ENCODE data around the gene PIWIL1.

The PIWIL1 gene

DNA sequence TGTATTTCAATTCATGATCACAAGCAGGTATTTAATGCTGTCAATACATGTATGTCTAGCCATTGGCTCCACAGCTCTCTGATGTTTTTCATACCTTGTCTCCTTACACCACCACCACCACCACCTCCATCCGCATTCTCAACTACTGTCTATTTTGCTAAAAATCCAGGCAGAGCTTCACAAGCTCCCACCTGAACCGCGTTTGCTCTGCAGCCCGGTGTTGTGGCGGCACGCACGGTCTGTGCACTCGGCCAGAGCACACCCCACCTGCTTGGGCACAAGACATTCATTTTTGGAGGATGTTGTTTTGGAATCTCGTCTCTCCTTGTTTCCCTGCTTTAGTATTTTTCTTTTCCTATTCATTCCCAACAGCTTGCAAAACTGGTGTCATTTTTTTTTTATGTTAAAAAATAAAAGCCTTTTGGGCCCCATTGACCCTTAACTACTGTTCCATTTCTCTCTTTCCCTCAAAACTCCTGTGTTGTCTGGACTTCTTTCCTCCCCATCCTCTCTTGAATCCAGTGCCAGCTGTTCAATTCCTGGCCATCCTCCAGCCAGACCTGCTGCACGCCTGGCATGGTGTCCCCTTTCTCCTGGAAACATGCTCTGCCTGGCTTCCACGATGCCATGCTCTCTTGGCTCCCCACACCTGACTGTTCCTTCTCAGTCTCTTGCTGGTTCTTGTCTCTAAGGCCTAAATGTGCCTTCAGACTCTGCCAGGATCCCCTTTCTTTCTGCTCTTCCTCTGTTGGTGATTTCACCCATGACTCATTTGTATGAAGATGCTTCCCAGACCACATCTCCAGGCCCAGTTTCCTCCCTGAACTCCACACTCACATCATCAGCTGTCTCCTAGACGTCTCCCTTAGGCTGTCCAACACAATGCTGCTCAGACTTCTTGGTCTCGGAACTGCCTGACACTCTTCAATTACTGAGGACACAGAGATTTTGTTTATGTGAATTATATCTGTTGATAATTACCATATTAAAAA is 37.9 kb downstream of the PIWIL1 start:
- FAIRE-seq, result no peak

DNA sequence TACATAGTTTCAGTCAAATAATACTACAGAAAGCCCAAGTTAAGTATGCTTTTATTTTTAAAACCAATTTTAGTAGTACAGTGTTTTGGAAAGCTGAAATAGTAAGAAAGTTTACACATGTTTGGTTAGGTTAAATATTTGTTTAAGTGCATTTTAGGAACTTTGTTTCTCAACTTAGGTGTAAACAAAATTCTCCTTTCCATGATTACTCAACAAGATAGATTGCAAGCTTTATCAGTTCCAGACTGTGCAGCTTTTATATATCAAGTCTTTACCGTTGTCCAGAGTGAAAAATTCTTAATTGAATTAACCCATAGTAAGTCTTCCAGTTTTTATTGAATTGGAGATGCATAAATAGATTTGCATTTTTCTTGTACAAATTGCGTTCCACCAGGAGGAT is 45.1 kb downstream of the PIWIL1 start:
- no peak for FAIRE-seq

DNA sequence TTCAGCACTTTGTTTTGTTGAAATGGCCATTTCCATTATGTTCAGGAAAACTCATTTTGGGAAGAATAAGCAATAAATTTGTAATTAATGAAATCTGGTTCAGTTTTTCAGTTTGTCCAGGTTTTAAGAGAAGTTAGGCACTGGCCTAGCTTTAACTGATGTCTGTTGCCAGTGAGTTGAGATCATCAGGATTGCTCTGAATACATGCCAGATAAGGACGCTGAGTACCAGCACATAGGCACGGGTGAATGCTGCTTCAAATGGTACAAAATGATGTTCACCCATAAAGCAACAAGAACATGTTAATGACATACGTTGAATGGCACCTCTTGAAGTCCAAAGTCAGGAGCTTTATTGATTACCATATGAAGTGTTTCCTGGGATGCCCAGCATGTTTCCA is 46.5 kb downstream of the PIWIL1 start:
- no peak for FAIRE-seq

DNA sequence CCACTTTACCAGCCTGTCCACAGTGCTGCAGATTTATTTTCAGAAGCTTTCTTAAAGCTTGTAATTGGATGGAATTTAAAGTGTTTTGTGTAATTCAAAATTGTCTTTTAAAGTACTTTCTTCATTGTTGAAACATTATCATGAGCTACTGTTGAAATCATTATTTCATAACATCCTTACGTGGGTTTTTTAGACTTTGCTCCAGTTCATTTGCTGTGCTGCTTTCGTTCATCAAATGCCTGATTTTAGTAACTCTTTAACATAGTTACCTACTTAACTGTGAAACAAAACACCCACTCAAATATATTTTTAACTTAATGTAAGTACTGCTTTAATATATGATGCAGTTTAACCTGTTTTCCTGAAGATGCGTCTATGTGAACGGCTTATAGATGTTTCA is 47.5 kb downstream of the PIWIL1 start:
- FAIRE-seq, result no peak

DNA sequence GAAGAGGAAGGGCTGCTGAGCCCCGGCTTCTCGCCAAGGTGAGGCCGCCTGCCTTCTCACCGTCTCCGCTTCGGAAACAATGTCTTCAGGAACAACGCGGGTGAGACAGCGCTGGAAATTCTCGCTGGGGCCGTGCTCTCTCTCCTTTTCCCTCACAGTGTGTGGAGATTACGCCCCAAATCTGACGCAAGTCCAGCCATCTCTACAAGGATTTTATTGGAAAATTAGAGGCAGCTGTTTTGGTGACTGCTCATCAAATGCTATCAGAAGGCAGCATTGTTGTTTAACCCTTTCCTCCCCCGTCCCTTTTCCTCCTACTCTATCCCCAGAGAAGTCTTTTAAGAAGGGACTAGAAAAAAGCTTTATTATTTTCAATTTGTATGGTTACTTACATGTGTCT is 53.5 kb downstream of the PIWIL1 start:
- no peak for FAIRE-seq

DNA sequence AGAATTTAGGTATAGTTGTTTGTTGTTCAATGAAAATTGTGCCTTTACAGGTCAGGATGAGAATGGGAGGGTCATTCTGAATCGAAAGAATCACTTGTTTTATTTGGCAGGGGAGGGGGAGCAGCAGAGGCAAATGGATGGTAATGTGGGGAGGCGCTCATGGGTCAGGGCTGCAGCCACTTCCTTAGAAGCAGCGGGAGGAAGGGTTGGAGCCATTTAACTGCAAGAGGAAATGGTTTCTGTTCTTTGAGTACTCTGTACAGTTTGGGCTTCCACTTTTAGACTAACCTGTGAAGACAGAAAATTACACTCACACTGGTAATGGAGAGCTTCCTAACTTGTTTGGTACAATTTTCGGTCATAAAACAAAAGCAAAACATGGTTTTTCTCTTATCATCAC is 57.2 kb downstream of the PIWIL1 start:
- FAIRE-seq, result no peak

DNA sequence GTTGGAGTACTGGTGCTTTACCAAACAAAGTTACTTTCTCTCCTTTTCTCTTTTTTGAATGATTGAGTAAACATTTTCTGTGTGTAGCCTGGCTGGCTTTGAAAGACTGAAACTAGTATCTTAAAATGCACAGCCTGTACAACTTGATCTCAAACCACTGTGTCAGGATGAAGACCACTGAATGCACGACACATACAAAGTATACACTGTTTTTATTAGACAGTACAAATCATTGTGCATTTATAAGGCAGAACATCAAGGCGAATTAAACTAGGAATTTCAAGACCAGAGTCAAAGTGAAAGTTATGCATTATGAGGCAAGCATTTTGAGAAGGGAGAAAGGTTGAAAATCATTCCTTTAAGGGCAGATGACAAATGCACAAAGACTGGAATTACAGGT is 59.0 kb downstream of the PIWIL1 start:
- no peak for FAIRE-seq

DNA sequence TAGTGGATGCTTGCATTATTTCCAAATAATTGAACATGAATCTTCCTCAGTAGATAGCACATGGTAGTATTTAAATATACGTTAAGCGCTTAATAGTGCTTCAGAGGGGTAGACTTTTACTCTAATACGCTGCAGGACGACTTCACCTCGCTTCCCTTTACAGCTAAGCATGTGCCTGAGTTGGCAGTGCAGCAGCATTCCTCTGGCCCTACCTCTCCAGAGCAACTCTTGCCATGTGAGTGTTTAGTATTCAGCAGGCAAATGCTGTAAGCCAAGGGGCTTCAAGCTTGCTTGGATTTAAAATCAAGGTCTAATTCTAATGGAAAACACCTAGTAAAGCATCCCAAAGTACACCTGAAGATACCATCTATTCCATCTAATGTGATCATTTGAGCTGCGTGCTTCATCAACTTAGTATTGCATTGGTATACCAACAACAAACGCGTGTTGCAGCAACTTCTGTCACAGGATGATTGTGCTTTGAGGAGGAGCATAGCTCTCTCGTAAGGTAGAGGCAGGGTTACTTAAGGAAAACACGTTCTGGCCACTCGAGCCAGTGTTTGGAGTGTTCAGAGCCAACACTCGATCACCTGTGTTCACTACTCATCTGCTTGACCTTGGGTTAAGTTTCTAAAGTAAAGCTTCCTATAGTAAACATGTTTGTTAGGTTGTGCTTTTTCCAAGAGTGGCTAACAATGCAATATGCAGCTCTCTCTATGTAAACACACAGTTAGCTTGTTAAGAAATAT is 60.6 kb downstream of the PIWIL1 start:
- FAIRE-seq, result no peak

DNA sequence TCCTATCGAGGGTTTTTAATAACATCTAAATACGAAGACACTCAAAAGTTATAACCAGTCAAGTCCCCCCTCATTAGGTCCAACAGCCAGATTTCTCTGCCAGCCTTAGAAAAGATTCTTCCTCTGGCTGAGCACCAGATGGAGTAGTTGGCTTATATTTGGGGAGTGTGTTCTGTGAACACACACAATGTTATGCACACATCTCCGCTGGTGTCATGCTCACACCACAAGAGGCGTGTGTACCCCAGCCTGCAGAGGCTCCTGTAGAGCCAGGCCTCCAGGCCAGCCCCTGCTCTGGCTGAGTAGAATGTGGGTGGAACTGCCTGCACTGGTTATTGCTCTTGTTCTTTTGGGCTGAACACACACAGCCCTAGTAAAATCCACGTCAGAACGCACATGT is 64.0 kb downstream of the PIWIL1 start:
- FAIRE-seq, result no peak

DNA sequence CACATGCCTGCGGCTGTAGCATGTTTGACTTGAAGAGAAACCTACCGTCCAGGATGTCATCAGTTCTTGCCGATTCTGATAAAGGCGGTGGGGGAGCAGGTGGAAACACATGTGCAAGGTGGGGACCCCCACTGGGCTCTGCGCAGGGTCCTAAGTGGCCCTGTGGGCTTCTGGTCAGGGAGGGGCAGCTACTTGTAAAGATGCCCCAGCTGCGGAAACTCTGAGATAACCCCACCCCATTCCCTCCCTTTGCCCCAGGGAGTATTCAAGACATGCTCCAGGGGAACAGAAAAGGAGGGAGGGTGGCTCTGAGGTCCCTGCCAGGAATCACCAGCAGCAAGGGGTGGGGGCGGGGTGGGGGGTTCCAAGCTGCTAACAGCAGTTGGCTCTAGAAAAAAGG is 67.6 kb downstream of the PIWIL1 start:
- no peak for FAIRE-seq

DNA sequence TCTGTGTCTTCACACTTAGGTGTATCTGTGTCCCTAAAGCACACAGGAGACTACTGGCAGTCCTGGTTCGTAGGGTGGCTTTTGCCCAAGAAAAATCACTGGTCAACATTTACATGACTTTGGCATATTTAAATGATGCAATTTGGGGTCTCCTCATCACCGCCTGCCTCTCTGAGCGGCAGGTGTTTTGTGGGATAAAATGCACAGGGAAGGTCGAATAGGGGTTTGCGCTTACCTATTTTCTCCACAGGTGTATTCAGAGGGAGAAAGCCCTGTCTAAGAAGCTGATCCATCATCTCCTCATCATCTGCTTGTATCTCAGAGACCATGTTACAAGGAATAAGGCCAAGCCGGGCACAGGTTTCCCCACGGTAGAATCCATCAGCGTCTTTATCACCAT is 74.7 kb downstream of the PIWIL1 start:
- no peak for FAIRE-seq

DNA sequence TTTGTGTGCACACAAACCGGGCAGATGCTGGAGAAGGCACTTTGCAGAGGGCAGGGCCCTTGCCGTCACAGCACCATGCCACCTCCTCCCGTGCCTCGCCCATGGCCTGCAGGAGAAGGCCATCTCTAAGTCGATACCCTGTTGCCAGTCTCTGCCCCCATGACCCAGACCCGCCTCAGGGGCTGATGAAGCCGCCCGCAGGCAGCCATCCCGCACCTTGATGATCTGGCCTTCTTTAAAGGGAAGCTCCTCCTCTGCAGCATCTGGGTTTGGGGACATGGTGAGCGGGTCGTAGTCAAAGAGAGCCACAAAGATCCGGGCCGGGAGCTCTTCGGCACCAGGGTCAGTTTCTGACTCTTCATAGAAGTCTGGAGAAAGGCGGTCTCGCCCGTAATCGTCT is 76.2 kb downstream of the PIWIL1 start:
- no peak for FAIRE-seq

DNA sequence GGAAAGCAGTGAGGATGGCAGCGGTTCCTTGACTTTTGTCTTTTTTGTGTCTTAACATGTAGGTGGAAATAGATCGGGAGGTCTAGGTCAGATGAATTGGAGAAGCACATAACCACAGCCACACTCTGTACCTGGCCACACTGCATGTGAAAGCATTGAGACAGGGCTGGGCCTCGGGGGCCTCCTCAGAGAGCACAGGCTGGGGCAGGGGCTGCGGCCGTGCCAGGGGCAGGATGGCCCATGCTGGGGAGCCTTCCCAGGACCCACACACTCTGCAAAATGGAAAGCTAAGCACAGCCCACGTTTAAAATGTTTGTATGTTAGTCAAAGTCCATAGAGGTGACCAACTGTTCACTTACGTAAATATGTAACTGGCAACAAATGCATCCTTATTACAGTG is 76.7 kb downstream of the PIWIL1 start:
- FAIRE-seq, result no peak

DNA sequence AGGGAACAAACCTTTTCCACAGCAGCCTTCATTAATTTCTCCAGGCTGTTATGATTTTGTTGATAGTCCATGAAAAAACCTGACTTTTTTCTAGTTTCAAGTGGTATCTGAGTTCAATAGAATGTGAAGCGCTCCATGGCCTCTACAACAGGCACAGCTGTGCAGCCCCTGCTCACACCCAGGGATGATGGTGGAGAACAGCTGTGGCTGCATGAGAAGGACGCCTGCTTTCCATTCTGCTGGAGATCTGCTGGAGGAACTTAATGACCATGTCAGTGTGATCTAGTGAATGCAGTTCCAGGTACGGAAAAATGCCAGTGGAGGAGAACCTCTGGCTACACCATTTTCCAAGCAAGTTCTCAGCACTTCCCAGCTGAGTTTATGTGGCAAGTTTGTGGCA is 80.6 kb downstream of the PIWIL1 start:
- FAIRE-seq, result no peak

DNA sequence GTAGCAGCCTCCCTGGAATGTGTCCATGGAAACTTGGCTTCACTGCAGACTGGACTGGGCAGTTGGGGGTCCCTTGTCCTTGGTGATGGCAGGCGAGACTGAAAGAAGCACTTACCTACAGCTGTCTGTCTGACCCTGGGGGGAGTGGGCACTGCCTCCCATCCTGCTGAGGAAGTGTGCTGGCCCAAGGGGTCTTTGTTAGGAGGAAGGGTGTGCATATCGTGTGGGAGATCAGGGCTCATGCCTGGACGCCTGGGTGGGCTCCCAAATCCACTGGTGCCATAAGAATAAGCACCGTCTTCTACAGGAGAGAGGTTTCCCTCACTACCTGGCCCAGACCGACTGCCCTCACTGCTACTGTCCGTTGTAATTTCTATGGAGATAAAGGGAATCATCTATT is 81.4 kb downstream of the PIWIL1 start:
- no peak for FAIRE-seq

DNA sequence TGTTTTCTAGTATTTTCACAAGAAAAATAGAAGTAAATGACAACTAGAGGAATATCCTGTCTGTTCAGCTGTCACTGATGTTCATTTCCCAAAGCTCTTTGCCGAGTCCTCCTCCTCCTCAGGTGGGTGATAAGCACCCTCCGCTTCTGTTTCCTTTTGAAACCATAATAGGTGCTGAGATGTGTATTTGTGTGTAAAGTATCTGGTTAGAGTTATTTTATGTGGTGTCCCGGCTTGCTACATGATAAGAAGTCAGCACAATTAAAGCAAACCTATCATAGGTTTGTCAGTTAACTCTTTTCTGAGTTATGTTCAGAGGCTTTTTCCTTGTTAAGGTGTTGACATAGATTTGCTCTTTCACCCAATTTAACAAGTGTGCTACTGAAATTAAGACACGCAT is 82.4 kb downstream of the PIWIL1 start:
- FAIRE-seq, result no peak

DNA sequence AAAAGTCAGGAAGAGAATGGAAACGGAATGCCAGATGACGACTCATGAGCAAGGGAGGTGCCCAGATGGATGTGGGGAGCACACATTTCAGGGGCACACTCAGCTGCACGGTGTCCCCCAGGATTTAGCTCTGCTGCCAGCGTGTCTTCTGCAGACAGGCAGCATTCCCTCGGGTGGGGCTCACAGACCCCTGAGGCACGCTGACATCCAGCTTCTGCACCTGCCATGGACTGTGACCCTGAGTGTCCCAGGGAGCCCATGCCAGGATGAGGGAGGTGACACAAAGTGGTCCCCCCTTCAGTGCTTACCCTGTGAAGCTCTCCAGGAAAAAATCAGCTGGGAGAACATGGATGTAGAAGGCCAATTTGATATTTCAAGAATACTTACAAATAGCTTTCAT is 84.2 kb downstream of the PIWIL1 start:
- FAIRE-seq, result no peak

Measured in TTC549 (cell line).